HG03354 (cell line): ENCODE measurements around the gene CORO2B.
"Not testable (repeated sequence)": the region's sequence is repeated elsewhere in the genome, so short reads cannot be mapped to it uniquely, and the experiment has no call there.

ENCODE experiments used
- ATAC-seq: cut with Tn5 transposase; IDR thresholded peaks from one replicate; pipeline ENCODE4 v1.9.1; 2021; ENCODE audit warnings: mild to moderate bottlenecking; ENCODE audit not compliant: unreplicated experiment, poor library complexity, severe bottlenecking

The CORO2B gene

DNA sequence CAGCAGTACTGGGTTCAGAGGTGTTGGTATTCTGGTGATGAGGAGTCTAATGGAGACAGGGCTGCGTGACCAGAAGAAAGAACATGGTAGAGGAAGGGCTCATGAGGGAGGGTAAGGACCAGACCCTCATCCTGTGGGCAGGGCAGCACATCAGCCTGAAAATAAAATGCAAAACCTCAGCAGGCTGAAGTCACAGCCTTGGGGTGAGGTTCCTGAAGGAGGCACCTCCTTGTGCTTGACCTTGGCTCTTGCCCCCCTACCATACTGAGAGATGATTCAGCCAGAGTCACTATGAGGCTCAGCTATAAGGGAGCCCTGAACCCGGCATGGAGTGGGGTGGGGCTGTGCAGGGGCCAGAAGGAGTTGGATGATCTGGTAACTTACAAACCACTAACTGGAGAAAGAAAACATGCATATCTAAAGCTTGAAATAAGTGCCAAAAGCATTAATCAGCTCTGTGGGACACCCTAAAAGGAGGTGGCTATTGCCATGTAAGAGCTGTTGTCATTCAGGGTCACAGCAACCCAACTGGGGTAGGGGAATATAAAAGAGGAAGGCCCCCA, 60.2 kb downstream of the CORO2B start:
- ATAC-seq: no peak

DNA sequence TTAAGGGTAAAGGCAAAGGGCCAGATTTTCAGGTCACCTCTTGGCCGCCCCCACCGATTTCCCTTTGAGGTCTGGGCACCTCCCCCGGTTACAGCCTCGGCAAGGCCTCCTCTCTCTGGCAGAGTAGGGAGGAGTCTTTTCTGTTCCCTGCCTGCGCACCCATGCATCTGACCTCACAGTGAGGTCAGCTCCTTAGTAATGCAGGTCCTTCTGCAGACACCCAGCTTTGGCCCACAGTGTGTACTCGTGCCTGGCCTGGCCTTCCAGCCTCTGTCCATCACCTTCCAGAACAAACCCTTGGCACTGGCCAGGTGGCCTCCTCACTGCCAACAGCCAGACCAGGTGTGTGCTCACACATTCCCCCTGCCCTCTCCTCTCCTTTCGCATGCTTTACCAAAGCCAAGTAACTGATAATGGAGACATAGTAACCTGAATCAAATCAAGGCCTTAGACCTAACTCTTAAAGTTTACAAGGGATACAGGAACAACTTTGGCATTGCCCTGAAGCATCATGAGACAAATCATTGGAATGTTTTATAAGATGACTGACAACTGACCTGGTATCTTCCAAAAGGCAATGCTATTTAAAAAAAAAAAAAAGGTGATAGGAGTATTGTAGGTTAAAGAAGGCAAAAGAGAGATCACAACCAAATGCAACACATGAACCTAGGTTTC, 61.3 kb downstream of the CORO2B start:
- no peak for ATAC-seq

DNA sequence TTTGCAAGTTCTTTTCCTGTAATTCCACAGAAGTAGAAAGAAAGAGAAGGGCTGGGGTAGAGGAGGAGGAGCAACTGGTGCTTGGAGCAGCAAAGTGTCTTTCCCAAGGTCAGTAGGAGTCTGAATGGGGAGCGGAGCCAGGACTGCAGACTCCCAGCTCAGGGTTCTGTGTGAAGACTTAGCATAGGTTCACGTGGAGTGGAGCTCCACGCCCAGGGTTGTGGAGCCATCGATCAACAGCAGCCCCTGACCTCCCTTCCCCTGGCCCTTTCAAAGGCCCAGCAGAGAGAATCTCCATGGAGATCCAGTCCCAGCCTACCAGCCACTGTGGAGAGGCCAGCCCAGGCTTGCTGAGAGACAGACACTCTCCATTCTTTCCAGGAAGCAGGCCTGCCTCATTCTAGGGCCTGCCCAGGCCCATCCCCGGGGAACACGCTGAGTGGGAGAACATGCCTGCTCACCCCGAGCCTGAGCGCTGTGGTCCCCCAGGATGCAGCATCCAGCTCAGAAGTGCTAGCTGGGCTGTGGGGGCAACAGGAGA, 62.1 kb downstream of the CORO2B start:
- ATAC-seq: no peak

DNA sequence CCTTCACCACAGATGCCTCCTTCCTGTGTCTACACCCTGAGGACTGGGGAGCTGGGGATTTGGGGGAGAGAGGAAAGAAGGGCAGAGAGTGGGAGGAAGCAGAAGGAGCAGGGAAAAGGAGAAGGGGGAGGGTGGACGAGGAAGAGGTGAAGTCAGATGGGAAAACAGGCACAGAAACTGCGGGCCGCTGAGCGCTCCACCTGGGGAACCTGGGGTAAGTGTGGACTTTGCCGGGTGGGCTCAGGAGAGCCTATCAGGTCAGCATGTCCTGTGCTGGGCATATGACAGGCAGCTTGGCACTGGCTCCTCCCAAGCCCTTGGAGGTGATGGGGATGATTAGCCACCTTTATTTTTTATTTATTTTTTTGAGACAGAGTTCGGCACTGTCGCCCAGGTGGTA, 62.6 kb downstream of the CORO2B start:
- ATAC-seq: no peak

DNA sequence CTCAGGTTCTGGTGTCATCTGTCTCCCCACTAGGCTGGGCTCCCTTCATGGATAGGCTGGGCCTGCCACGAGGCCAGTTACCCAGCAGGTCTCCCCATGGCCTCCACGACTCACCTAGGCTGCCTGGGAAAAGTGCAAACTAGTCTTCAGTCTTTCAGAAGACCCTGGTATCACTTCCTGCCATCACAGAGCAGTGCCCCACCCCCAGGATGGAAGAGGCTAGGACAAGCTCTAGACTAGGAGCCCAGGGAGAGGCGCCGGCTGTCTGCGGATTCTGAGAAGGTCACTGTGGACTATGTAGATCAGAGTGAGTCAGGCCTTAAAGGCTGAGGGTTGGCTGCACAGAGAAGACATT, 63.7 kb downstream of the CORO2B start:
- no peak for ATAC-seq

DNA sequence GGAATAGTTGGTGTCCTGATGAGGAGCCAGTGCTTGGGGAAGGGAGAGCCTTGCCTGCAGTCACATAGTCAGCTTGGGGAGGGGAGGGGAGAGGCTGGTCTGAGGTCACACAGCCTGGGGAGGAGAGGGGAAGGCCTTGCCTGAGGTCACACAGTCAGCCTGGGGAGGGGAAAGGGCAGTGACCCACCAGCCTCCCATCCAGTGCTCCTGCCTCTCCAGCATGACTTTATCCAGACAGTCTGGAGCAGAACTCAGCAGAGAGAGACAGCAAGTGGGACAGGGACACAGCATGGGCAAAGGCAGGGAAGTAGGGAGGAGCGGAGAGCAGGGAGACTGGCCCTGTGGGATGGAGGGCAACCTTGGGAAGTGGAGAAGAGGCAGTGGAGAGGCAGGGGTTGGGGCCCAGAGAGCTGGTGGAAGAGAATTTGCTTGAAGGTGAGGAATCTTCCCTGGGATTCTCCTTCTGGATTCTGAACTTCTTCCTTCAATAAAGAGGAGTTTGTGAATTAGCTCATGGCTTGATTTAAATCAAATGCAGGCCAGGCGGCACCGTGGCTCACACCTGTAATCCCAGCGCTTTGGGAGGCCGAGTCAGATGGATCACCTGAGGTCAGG, 64.5 kb downstream of the CORO2B start:
- ATAC-seq: no peak

DNA sequence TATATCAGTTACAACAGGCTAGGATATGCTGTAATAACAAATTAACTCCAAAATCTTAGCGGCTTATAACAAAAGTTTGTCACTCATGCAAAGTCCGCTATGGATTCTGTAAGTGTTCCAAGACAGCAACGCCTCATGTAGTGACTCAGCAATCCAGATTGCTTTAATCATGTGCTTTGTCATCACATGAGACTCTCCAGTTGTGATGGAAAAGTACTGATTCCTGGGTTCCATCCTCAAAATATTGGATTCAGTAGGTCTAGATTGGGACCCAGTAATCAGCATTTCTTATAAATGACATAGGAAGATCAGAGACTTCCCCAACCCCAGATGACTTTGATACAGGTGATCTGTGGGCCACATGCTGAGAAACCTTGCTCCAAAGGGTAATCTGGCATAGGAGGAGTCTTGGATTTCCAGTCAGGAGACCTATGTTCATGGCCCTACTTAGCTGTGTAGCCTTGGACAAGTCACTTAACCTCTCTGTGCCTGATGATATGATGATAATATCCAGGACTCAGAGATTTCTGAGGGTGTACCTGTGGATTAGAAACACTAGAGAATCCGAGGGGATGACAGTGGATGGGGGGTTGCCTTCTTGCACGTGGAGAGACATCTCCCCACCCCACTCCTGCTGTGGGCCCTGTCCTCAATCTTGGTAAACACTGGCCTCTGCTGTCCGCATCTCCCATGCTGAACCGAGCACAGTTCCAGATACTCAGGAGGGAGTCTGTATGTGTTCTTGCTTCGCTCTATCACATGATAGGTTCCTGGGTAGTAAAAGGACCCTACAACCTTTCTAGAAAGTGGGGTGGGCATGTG, 65.5 kb downstream of the CORO2B start:
- ATAC-seq: no peak

DNA sequence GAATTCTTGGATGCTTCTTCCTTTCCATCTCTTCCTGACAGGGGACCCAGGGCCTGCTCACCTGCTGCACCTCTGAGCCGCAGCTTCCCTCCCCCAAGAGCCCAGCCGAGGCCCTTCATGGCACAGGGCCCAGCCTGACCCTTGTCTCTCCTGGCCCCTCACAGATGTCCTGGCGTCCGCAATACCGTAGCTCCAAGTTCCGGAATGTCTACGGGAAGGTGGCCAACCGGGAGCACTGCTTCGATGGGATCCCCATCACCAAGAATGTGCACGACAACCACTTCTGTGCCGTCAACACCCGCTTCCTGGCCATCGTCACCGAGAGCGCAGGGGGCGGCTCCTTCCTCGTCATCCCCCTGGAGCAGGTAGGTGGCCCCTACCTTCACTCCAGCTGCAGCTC, 66.2 kb downstream of the CORO2B start:
- no peak for ATAC-seq

DNA sequence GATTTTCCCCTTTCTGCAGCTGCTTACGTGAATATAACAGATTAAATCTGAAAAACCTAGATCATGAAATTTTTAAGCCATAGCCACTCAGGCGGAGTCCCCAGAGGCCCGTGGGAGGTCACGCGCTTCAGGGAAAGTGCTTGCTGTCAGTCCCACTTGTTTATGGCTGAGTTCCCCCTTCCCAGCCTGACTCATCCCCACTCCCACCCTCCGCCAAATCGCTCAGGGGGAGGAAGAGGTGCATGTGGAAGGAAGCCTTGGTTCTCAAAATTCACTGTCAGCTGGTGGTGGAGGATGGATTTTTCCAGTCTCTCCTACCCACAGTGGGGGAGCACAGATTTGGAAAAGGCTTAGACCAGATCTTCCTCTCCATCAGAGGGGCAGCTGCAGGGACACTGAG, 67.4 kb downstream of the CORO2B start:
- ATAC-seq: no peak

DNA sequence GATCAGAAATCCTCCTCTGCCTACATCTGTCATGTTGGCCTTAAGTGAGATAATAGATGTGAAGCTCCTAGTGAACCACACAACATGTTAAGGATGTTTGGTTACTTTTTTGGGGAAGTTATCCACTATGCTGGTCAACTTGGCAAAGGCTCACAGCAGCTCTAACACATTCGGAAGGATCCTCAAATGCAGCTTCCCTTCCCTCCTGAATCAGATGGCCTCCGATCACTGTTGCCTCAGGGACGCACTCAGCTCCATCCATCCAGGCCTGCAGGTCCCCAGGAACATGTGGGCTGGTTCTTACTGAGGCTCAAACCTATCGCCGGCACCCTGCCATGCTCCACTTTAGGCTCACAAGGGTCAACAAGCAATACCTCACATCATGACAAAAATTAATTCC, 67.9 kb downstream of the CORO2B start:
- no peak for ATAC-seq

DNA sequence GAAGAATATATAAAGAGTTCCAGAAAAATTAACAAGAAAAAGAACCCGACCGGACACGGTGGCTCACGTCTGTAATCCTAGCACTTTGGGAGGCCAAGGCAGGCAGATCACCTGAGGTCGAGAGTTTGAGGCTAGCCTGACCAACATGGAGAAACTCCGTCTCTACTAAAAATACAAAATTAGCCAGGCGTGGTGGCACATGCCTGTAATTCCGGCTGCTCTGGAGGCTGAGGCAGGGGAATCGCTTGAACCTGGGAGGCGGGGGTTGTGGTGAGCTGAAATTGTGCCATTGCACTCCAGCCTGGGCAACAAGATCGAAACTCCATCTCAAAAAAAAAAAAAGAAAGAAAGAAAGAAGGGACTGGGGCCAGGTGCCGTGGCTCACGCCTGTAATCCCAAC, 68.6 kb downstream of the CORO2B start:
- ATAC-seq: not testable (repeated sequence)

DNA sequence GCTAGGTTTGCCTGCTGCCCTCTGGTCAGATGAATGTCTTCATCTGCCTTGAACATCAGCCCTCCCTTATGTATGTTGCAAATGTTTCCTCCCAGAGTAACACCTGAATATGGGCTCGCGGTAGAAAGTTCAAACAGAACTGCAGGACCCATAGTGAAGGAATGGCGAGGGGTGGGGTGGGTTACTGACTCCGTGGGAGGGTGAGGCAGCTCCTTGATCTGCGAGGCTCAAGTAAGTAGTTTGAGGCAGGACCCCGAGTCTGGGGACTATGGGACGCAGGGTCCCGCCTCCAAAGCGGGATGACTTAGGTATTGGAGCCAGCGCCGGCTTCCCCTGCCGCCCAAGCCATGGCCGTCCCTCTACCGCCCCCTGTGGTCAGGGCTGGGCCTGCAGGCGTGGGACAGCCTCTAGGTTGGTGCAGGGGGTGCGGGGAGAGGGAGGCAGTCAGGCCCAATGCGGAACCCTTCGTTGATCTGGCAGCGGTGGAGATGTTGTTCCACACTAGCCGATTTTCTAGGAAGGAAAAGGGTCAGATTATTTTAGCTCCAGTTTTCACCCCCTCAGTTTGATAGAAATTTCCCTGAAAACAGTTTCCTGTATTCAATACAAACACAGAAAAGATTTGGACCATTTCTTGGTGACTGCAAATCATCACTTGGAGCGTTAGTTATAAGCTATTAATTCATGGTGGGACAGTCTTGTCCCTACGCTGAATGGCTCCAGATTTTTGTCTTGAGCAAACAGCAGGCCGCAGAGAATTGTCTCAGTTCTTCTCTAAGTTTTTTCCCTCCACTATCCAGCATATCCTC, 72.3 kb downstream of the CORO2B start:
- no peak for ATAC-seq

DNA sequence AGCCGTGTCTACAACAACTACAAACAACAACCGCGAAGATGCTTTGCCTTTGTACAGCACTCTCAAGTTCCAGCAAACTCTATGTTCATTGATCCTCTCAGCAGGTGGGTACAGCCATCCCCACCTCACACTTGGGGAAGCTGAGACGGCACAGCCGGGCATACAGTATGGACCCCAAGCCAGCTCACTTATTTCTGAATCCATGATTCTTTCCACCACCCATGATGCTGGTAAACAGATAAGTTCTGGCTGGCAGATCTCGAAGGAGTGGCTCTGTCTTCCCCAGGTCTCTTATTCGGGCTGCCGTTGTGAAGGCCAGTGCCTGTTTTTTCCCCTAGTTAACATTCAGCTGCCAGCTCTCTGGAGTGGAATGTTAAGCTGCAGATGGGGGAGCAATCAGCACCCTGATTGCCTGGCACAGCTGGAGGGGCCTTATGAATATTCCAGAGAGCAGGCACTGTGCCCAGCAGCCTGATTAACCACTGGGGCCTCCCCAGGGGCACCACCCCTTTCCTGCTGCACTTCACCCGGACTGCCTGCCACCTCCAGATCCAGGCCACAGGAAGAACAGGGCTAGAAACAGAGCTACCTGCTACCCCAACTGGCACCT, 73.2 kb downstream of the CORO2B start:
- no peak for ATAC-seq

DNA sequence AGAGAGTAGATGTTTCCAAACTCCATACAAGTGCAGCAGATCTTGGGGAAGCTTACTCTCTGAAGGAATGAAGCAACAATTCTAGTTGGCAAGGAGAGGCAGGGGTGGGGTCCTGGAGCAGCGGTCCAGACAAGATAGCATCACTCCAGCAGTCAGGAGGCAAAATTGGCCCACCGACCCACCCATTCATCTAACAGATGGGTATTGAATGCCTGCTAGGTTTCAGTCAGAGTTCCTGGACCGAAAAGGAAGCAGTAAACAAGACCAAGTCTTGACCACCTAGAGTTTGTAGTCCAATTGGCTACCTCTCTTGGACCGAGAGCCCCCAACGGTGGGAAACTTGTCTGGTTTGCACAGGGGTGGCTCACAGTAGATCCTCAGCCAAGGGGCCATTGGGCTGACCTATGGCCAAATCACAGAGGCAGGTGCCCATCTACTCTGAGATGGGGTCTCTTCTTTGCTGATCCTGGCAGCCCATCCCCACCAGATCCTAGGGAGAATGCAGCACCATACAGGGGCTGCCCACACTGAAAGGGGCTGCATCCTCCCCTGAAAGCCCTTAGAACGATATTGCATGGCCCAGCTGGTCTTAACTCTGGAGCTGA, 74.3 kb downstream of the CORO2B start:
- ATAC-seq: no peak

DNA sequence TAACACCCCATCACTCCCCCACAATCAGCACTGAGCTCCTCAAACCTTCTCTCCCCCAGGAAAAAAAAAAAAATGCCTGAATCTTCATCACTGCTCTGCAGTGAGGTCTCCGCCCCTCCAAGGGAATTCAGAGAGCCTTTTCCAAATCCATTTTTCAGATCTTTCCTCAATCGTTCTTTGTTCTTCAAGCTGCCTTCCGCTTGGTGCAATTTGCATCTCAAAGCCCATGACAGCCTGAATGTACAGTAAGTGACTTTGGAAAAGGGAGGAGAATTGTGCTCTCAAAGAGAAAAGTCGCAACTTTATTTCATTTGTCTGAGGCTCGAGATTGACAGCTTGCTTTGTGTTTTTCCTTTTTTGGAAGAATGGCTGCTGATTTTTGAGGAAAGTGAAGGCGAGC, 75.0 kb downstream of the CORO2B start:
- ATAC-seq: no peak

DNA sequence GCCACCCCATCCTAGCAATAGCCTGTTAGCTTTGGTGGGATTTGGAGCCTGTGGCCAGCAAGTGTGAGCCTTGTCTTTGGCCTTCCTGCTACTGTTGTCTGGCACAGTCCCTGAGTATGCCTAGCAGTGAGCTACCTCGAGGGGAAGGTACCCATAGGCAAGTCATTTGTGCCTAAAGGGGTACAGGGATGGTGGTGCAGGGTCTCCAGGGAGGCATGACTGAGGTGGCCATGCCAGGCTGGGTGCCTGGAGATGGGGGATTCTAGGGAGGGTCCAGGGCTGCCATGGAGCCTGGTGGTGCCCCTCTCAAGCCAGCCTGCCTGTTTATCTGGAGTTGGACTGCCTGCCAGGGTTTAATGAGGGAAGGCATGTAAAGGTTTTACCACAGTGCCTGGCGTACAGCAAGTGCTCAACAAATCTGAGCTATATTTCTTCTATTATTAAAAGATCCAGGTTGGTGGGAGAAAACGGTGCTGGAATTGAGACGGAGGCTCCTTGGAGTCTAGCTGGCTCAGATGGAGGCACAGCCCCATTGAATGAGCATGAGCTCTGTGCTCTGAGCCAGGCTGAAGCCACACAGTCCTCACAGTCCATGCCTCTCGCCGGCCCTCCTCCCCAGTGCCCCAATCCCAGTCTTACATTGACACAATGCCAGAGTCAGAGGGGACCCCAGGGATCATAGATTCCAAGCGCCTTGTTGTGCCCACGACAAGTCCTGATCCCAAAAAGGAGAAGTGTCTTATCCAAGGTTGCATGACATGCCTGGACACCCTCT, 76.2 kb downstream of the CORO2B start:
- ATAC-seq: no peak

DNA sequence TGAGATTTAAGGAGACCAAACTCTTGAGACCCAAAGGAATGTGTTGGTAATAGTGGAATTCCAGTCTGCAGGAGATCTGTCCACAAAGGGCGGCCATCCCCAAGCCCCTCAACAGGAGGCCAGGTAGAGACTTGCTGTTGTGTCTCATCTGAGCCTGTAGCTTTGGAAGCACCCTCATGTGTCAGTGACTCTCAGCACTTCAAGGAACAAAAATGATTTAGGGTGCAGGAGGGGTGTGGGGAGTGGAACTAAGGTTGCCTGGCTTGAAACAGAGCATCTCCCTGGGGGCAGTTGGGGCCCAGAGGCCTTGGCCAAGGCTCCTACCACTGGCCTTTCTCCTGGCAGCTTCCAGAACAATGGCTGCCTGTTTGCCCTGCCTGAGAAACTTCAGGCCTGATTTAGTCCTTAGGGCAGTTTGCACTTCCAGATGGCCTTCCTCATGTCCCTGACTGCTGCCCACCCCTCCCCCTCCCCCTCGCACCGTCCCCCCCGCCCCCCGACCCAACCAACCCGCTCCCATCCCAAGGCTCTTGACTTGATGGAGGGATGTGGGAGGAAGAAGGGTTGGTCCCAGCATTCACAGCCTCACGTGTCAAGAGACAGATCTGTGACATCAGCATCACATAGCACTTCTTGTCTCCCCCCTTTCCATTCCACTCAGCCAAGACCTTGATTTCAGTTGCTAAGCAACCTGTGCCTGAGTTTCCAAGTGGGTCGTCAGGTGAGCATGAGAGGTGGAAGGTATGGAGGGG, 77.1 kb downstream of the CORO2B start:
- ATAC-seq: no peak

DNA sequence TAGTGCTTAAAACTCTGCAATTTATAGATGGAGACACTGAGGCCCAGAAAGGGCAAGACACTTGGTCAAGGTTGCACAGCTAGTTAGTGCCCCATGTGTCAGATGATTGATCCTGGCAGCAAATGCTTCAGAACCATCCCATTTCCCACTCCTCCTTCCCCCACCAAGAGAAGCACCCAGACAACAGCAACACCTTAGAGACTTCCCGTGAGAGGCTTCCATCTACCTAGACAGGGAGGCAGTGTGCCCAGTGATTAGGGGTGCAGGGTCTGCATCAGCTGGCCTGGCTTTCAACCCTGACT, 77.6 kb downstream of the CORO2B start:
- no peak for ATAC-seq
